Measurements from ENCODE around the gene BUB3. TPM values are rescaled to one million over a fixed set of nuclear protein-coding genes. Genes with fewer than 3 reads are reported as not detected.

BUB3 gene
- total and polyA plus RNA-seq, 2 of the 13 experiments (the other 11 are each of a cell fraction or from before 2014, with no cell fraction given): 174 to 188 TPM

DNA sequence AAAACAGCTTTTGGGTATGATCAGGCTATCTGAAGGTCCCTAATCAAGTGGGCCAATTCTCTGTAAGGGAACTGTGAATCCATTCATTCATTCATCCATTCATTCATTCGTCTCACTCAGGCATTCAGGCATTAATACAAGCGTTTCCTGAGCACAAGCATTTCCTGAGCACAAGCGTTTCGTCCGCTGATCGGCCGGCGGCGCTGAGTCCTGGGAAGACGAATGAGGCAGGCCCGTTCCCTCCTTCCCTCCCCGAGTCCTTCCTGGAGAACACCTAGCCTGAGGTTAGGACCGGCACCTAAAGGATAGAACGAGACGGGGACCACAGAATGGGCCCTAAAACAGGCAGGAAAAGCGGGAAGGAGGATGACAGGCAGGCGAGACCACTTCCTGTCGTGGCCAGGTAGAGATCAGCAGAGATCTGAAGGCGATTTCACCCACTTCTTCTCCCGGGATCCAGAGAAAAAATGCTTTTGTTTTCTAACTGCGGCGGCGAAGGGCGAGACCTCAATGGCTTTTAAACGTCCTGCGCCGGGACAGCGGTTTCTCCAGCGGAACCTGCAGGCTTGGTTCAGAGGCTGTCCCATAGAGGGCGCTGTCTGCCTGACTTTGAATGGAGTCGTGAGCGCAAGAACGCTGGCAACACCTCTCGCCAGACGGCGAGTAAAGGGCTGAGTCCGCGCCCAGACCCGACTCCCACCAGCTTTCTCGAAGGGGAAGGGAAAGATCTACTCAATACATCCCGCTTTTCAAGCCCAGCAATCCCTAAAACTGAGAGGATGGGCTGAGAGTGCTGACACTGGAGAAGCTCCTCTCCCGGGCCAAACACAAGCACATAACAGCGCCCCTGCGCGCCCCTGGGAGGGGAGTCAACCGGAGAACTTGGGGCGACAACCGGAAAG is 21.4 kb upstream of the BUB3 start (continued):
- TF ChIP-seq, protein P1, sequence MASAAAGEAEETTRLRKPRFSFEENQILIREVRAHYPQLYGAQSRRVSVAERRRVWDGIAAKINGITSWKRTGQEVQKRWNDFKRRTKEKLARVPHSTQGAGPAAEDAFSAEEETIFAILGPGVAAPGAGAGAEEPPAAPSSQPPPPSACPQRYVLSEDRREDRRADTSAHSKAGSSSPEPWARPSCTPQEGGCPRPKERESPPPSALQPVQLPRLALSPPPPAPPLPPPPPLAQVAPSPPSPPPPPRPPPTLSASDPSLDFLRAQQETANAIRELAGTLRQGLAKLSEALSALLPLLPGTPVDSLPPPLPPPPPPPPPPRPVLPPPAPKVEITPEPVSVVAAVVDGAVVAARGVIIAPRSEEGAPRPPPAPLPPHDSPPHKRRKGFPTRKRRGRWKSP (CRISPR knock-in tag; IDR thresholded peaks at IDR 0.05): peak; percentile 86; the same call in 1 of the 2 replicates
- TF ChIP-seq EZH2 (conservative IDR thresholded peaks at IDR 0.05; ENCODE audit: low read depth, low read length): 0 out of 2 replicates have a peak, but pooled peaks have one; percentile 40
- TF ChIP-seq ZBTB8A (CRISPR knock-in tag; IDR thresholded peaks at IDR 0.05; ENCODE audit: borderline replicate concordance, low read depth): no peak
- TF ChIP-seq NR2F6 (IDR thresholded peaks at IDR 0.05): no peak
- TF ChIP-seq NR2F6 (CRISPR knock-in tag; IDR thresholded peaks at IDR 0.05): 0 out of 2 replicates have a peak, but pooled peaks have one; percentile 5
- TF ChIP-seq E2F1 (CRISPR knock-in tag; IDR thresholded peaks at IDR 0.05): no peak
- peak; percentile 63; the same call in 1 of the 2 replicates for TF ChIP-seq TSC22D2 (CRISPR knock-in tag; IDR thresholded peaks at IDR 0.05; ENCODE audit: borderline replicate concordance)
- no peak for TF ChIP-seq CENPT (CRISPR knock-in tag; IDR thresholded peaks at IDR 0.05; ENCODE audit: low read depth)
- no peak for TF ChIP-seq ZNF430 (CRISPR knock-in tag; IDR thresholded peaks at IDR 0.05)
- no peak for TF ChIP-seq ZNF407 (CRISPR knock-in tag; IDR thresholded peaks at IDR 0.05; ENCODE audit: not compliant biosample characterization)
- no peak for TF ChIP-seq CREM (IDR thresholded peaks at IDR 0.05)
- TF ChIP-seq CREM (CRISPR knock-in tag; IDR thresholded peaks at IDR 0.05): no peak
- TF ChIP-seq, protein P2, sequence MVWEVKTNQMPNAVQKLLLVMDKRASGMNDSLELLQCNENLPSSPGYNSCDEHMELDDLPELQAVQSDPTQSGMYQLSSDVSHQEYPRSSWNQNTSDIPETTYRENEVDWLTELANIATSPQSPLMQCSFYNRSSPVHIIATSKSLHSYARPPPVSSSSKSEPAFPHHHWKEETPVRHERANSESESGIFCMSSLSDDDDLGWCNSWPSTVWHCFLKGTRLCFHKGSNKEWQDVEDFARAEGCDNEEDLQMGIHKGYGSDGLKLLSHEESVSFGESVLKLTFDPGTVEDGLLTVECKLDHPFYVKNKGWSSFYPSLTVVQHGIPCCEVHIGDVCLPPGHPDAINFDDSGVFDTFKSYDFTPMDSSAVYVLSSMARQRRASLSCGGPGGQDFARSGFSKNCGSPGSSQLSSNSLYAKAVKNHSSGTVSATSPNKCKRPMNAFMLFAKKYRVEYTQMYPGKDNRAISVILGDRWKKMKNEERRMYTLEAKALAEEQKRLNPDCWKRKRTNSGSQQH (CRISPR knock-in tag; IDR thresholded peaks at IDR 0.05; ENCODE audit: low read depth): no peak
- TF ChIP-seq ZNF333 (CRISPR knock-in tag; IDR thresholded peaks at IDR 0.05; ENCODE audit: borderline replicate concordance): no peak
- no peak for TF ChIP-seq E2F2 (CRISPR knock-in tag; IDR thresholded peaks at IDR 0.05; ENCODE audit: borderline replicate concordance)

Data from HepG2 (cell line).